Measurements from ENCODE around the gene SH3TC1. TPM values are rescaled to one million over a fixed set of nuclear protein-coding genes. Genes with fewer than 3 reads are reported as not detected.
A peak's percentile ranks its signal among the peaks of the same experiment; 100 is the strongest.

Gene SH3TC1
- total and polyA plus RNA-seq, 2 of the 13 experiments (the other 11 are each of a cell fraction or from before 2014, with no cell fraction given) = 14.9 to 21.8 TPM

- TF ChIP-seq PAXIP1 (CRISPR knock-in tag; conservative IDR thresholded peaks at IDR 0.05) (peak; percentile 83), NFATC3 (CRISPR knock-in tag; IDR thresholded peaks at IDR 0.05) (no peak), ZNF446 (CRISPR knock-in tag; IDR thresholded peaks at IDR 0.05) (no peak), ZBTB39 (CRISPR knock-in tag; IDR thresholded peaks at IDR 0.05) (no peak), ZNF510 (CRISPR knock-in tag; IDR thresholded peaks at IDR 0.05; ENCODE audit: low read depth) (no peak), SOX5 (CRISPR knock-in tag; IDR thresholded peaks at IDR 0.05; ENCODE audit: borderline replicate concordance) (no peak), MYC (CRISPR knock-in tag; IDR thresholded peaks at IDR 0.05; ENCODE audit: borderline replicate concordance) (peak; percentile 51; the same call in 1 of the 2 replicates), PHF5A (CRISPR knock-in tag; IDR thresholded peaks at IDR 0.05; ENCODE audit: low read depth, unreplicated experiment) (no peak), ZNF34 (CRISPR knock-in tag; IDR thresholded peaks at IDR 0.05; ENCODE audit: borderline replicate concordance) (no peak), ZNF646 (CRISPR knock-in tag; IDR thresholded peaks at IDR 0.05) (no peak), ZNF580 (CRISPR knock-in tag; IDR thresholded peaks at IDR 0.05; ENCODE audit: borderline replicate concordance, low read depth) (peak; percentile 47; the same call in 1 of the 2 replicates), ZNF703 (CRISPR knock-in tag; IDR thresholded peaks at IDR 0.05; ENCODE audit: borderline replicate concordance) (no peak), KMT2A (CRISPR knock-in tag; IDR thresholded peaks at IDR 0.05) (peak; percentile 73), HHEX (CRISPR knock-in tag; IDR thresholded peaks at IDR 0.05) (no peak), RBAK (CRISPR knock-in tag; IDR thresholded peaks at IDR 0.05) (no peak), PRMT3 (CRISPR knock-in tag; IDR thresholded peaks at IDR 0.05; ENCODE audit: borderline replicate concordance, low read depth) (no peak)
Measured at GRCh38 chr4:8202108-8203051, 3.3 kb downstream of the SH3TC1 start (continued).

All from HepG2 (cell line).